Measurements from ENCODE around the gene NRARP.

GRCh38 chr9:137313956-137314560 is 12.0 kb upstream of the NRARP start:
- TF ChIP-seq TAF1 (IDR thresholded peaks at IDR 0.05; ENCODE audit: low read depth, low read length) (no peak), POLR2AphosphoS5 (IDR thresholded peaks at IDR 0.05; ENCODE audit: low read depth, low read length) (no peak)

Data from GM12891 (cell line).